Neural progenitor cell (in vitro differentiated cells): ENCODE data around the gene TRIM3.

ENCODE experiments used
- EZH2 ChIP-seq: fragments of 200-600 bp; sonication (generic); IDR thresholded peaks from 2 replicates; pipeline ENCODE4 v1.6.1; 2017; ENCODE audit warnings: antibody characterized with exemption, mild to moderate bottlenecking, moderate library complexity
- EZH2phosphoT487 ChIP-seq: fragments of 200-600 bp; sonication (generic); IDR thresholded peaks from 2 replicates; pipeline ENCODE4 v1.6.1; 2017; ENCODE audit warnings: antibody characterized with exemption
- TF ChIP-seq, protein P1 (sequence below): fragments of 200-600 bp; sonication (generic); IDR thresholded peaks from 2 replicates; pipeline ENCODE4 v1.5.1; 2017; ENCODE audit warnings: antibody characterized with exemption, mild to moderate bottlenecking

GRCh38 chr11:6497069-6497839 is 23.5 kb upstream of the TRIM3 start, which contains the start of gene DNHD1:
- TF ChIP-seq, protein P1, sequence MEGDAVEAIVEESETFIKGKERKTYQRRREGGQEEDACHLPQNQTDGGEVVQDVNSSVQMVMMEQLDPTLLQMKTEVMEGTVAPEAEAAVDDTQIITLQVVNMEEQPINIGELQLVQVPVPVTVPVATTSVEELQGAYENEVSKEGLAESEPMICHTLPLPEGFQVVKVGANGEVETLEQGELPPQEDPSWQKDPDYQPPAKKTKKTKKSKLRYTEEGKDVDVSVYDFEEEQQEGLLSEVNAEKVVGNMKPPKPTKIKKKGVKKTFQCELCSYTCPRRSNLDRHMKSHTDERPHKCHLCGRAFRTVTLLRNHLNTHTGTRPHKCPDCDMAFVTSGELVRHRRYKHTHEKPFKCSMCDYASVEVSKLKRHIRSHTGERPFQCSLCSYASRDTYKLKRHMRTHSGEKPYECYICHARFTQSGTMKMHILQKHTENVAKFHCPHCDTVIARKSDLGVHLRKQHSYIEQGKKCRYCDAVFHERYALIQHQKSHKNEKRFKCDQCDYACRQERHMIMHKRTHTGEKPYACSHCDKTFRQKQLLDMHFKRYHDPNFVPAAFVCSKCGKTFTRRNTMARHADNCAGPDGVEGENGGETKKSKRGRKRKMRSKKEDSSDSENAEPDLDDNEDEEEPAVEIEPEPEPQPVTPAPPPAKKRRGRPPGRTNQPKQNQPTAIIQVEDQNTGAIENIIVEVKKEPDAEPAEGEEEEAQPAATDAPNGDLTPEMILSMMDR = no peak
- TF ChIP-seq EZH2 = no peak
- no peak for TF ChIP-seq EZH2phosphoT487
